Naive thymus-derived CD4-positive, alpha-beta T cell (primary cell): ENCODE results near the gene RIPOR3. TPM values are rescaled to one million over a fixed set of nuclear protein-coding genes. Genes with fewer than 3 reads are reported as not detected.
A peak's percentile ranks its signal among the peaks of the same experiment; 100 is the strongest.

Source experiments
- ATAC-seq: fragments of 150-1000 bp; cut with Tn5 transposase; 2 replicates; pipeline ENCODE4 v1.10.0; 2021; ENCODE audit warnings: mild to moderate bottlenecking, moderate library complexity
- CTCF ChIA-PET: fragments of 350-600 bp; sonication (Branson Sonifier 250); formaldehyde crosslinking; loops from one replicate; lab custom pipeline; 2021; ENCODE audit warnings: antibody characterized with exemption; lab: Charles Lee
- POLR2A ChIA-PET: fragments of 350-600 bp; sonication (Branson Sonifier 250); formaldehyde crosslinking; loops from one replicate; lab custom pipeline; 2021; ENCODE audit warnings: antibody characterized with exemption, inconsistent platforms; lab: Charles Lee
- DNase-seq, 9 donors: peaks; one replicate each; pipeline versions ENCODE4 v3.0.0 to v3.0.0-alpha.2; 2020 to 2022; ENCODE audit warnings: mixed read lengths in 1 of 9
- H3K27ac ChIP-seq: one replicate; pipeline ENCODE4 v1.7.0; 2013; ENCODE audit warnings: mild to moderate bottlenecking, low read depth, low read length, moderate library complexity
- H3K27me3 ChIP-seq, 2 donors: one replicate each; pipeline ENCODE4 v1.7.0; 2013; ENCODE audit warnings: low read length in 2 of 2, mild to moderate bottlenecking in 2 of 2, moderate library complexity in 2 of 2; ENCODE audit not compliant: control insufficient read depth in 2 of 2, insufficient read depth in 2 of 2
- H3K36me3 ChIP-seq, 3 experiments: 1 replicate in 2 of 3; 2 replicates in 1 of 3; pipeline ENCODE4 v1.7.0; 2013; ENCODE audit warnings: low read length in 3 of 3, mild to moderate bottlenecking in 3 of 3, moderate library complexity in 1 of 3; ENCODE audit not compliant: insufficient read depth in 3 of 3, control insufficient read depth in 2 of 3
- H3K4me1 ChIP-seq, 2 donors: one replicate each; pipeline ENCODE4 v1.7.0; 2013; ENCODE audit warnings: low read length in 2 of 2, mild to moderate bottlenecking in 2 of 2, moderate library complexity in 1 of 2; ENCODE audit not compliant: control insufficient read depth in 2 of 2, insufficient read depth in 2 of 2
- H3K4me3 ChIP-seq: 2 replicates; pipeline ENCODE4 v1.7.0; 2013; ENCODE audit warnings: mild to moderate bottlenecking, low read length
- H3K9me3 ChIP-seq, 3 experiments: 1 replicate in 2 of 3; 2 replicates in 1 of 3; pipeline ENCODE4 v1.7.0; 2013; ENCODE audit warnings: low read length in 3 of 3; ENCODE audit not compliant: control insufficient read depth in 2 of 3
- H3K27ac Mint-ChIP-seq, 9 donors: one replicate each; pipeline ENCODE4 v1.8.0; 2020 to 2022; ENCODE audit warnings: mixed read lengths in 9 of 9, mild to moderate bottlenecking in 8 of 9, moderate library complexity in 5 of 9, inconsistent platforms in 2 of 9
- H3K27me3 Mint-ChIP-seq, 5 donors: one replicate each; pipeline ENCODE4 v1.8.0; 2021 to 2022; ENCODE audit warnings: mixed read lengths in 5 of 5, mild to moderate bottlenecking in 1 of 5
- H3K36me3 Mint-ChIP-seq, 5 donors: one replicate each; pipeline ENCODE4 v1.8.0; 2020 to 2022; ENCODE audit warnings: mixed read lengths in 5 of 5, mild to moderate bottlenecking in 3 of 5, inconsistent platforms in 1 of 5
- H3K4me1 Mint-ChIP-seq, 7 donors: one replicate each; pipeline ENCODE4 v1.8.0; 2020 to 2022; ENCODE audit warnings: mixed read lengths in 7 of 7, mild to moderate bottlenecking in 3 of 7, inconsistent platforms in 1 of 7
- H3K4me3 Mint-ChIP-seq, 10 donors: one replicate each; pipeline ENCODE4 v1.8.0; 2020 to 2022; ENCODE audit warnings: mild to moderate bottlenecking in 10 of 10, mixed read lengths in 10 of 10, moderate library complexity in 6 of 10, inconsistent platforms in 2 of 10
- H3K9me3 Mint-ChIP-seq, 11 donors: one replicate each; pipeline ENCODE4 v1.8.0; 2020 to 2022; ENCODE audit warnings: mixed read lengths in 11 of 11, mild to moderate bottlenecking in 4 of 11, inconsistent platforms in 1 of 11, moderate library complexity in 1 of 11
- intact Hi-C, 2 donors: fragments of 100-400 bp; cut with micrococcal nuclease; formaldehyde crosslinking; loops; one replicate each; pipeline ENCODE4 v1.15.1; 2023
- polyA plus RNA-seq, 2 donors: library from polyadenylated mRNA; unstranded; fragments of 300-500 nt; fragmentation: Illumina TruSeq; gene quantifications; one replicate each; pipeline ENCODE4 v1.2.3, GENCODE V29; 2021
- total RNA-seq, 6 experiments: library from RNA in 5 of 6; stranded (reverse) in 5 of 6; gene quantifications; 1 replicate in 5 of 6; 2 replicates in 1 of 6; pipeline ENCODE4 v1.2.3 and lab custom pipeline; 2021 to 2026

Gene RIPOR3
- total and polyA plus RNA-seq, 7 experiments from 2014 or later: 0.27 to 1.7 (median 0.80) TPM; not detected in 3

DNA sequence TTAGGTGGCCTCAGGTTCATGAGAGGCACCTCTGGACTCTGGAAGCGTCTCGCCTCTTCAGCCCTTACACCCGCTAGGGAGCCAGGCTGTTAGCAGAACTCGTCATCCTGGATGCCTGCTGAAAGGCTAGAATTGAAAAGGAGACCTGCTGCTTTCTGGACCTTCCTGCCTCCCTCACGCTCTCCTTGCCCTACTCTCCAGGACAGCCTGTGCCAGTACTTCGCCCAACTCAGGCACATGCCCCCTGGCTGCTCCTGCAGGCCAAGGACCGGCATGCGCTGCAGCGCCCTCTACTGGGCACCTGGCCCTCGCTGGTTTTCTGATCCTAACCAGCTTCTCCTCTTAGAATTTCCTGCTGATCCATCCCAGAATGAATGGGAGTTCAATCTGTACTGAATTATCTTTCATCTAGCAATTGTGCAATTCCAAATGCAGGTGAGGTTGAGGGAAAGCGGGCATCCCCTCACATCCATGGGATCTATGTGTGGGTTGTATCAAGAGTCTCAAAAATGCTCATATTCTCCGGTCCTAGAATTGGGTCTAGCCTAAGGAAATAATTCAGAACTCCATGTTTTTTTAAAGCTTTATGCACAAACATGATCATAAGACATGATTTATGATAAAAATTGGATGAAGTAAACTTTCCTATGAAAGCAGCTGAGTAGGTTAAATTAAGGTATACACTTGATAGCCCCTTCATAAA lies 103.2 kb downstream of the RIPOR3 start:
- POLR2A ChIA-PET: interaction anchor here (0.6 kb wide), 2 partner anchors 78 to 1664 kb away, joined by 3 read pairs; partner anchors contain the start of gene PTPN1

GRCh38 chr20:50587291-50587961 lies 103.9 kb downstream of the RIPOR3 start:
- no peaks in the 10 kb centered on the region for H3K9me3 Mint-ChIP-seq
- peaks cover 0 to 5% (median 2%) of the 10 kb centered on the region in 7 donors for H3K4me1 Mint-ChIP-seq
- H3K27ac Mint-ChIP-seq: peak overlapping the region in 1 of 9 donors; percentile 14
- peaks cover 3 to 59% (median 12%) of the 10 kb centered on the region in 3 experiments for H3K36me3 ChIP-seq
- no peak overlapping the region for H3K27ac ChIP-seq
- H3K4me3 Mint-ChIP-seq: no peak overlapping the region
- ATAC-seq: no peak
- POLR2A ChIA-PET: interaction anchor here (0.7 kb wide), 2 partner anchors 116 to 164 kb away, joined by 3 read pairs; no protein-coding TSS in a partner anchor
- no peak for DNase-seq
- H3K27me3 ChIP-seq: no peaks in the 10 kb centered on the region
- CTCF ChIA-PET: interaction anchor here (0.7 to 1.7 kb wide), 5 partner anchors 9 to 399 kb away, joined by 3 to 10 read pairs (median 4); no protein-coding TSS in a partner anchor
- H3K36me3 Mint-ChIP-seq: peaks cover 4 to 13% (median 7%) of the 10 kb centered on the region in 5 donors
- intact Hi-C loops: loop anchor here in 1 of 2 donors (5.0 kb wide), 1 partner anchor 160 kb away; no protein-coding TSS in a partner anchor
- H3K4me3 ChIP-seq: no peak overlapping the region
- no peaks in the 10 kb centered on the region for H3K27me3 Mint-ChIP-seq
- H3K4me1 ChIP-seq: no peaks in the 10 kb centered on the region
- no peaks in the 10 kb centered on the region for H3K9me3 ChIP-seq

More for the DNA sequence above, 103.2 kb downstream of the RIPOR3 start:
- Histone ChIP-seq H3K4me3 (no peak overlapping the region), H3K36me3 (peaks cover 3 to 51% (median 10%) of the 10 kb centered on the region in 3 experiments), H3K27me3 (no peaks in the 10 kb centered on the region), H3K4me1 (no peaks in the 10 kb centered on the region), H3K9me3 (no peaks in the 10 kb centered on the region), H3K27ac (no peak overlapping the region)
- H3K27me3 Mint-ChIP-seq: no peaks in the 10 kb centered on the region
- intact Hi-C loops: loop anchor here in 1 of 2 donors (5.0 kb wide), 1 partner anchor 159 kb away; no protein-coding TSS in a partner anchor
- H3K27ac Mint-ChIP-seq: peak overlapping the region in 6 of 9 donors; percentile 4 to 80 (median 24)
- no peaks in the 10 kb centered on the region for H3K9me3 Mint-ChIP-seq
- CTCF ChIA-PET: interaction anchor here (0.8 to 1.7 kb wide), 7 partner anchors 9 to 110 kb away, joined by 3 to 10 read pairs (median 4); no protein-coding TSS in a partner anchor
- ATAC-seq: peak; percentile 88
- H3K4me1 Mint-ChIP-seq: peaks cover 0 to 5% (median 2%) of the 10 kb centered on the region in 7 donors
- H3K4me3 Mint-ChIP-seq: peak overlapping the region in 1 of 10 donors; percentile 23
- DNase-seq: peak; percentile 45 to 78 (median 66)
- peaks cover 4 to 13% (median 4%) of the 10 kb centered on the region in 5 donors for H3K36me3 Mint-ChIP-seq

DNA sequence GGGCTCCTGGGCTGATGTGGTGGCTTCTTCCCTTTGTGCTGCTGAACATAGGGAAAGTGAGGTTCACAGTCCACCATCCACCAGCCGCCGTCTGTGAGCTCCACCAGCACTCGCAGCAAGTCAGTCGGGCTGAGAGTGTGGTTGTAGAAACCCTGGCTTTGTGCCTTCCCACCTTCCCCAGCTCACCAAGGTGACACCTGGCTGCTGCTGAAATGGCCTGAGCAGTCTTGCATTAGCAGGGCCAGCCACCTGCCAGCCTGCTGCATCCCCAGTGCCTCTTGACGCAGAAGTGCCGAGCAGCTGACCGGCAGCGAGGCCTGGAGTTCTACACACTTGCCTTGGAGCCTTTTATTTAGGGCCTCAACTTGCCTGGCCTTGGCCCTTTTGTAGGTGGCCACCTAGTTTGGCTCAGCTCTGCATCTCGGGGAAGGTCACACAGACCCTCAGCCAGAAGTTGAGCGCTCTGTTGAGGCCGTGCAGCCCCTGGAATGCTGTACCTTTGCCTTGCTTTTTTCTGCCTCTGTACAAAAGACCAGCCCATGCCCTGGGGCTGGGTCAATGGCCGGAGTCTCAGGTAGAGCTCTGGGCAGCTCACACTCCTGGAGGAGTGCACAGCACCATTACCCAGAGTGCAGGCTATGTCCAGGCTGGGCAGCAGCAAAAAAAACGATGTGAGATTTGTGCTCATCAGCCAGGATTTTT lies 104.7 kb downstream of the RIPOR3 start:
- Mint-ChIP-seq H3K4me3 (no peak overlapping the region), H3K9me3 (no peaks in the 10 kb centered on the region), H3K27me3 (no peaks in the 10 kb centered on the region), H3K27ac (peak overlapping the region in 2 of 9 donors; percentile 14 to 65), H3K36me3 (peaks cover 4 to 18% (median 7%) of the 10 kb centered on the region in 5 donors), H3K4me1 (peaks cover 0 to 5% (median 2%) of the 10 kb centered on the region in 7 donors)
- Histone ChIP-seq H3K9me3 (no peaks in the 10 kb centered on the region), H3K27me3 (no peaks in the 10 kb centered on the region), H3K4me3 (no peak overlapping the region), H3K27ac (no peak overlapping the region), H3K4me1 (no peaks in the 10 kb centered on the region), H3K36me3 (peaks cover 3 to 66% (median 12%) of the 10 kb centered on the region in 3 experiments)
- intact Hi-C loops: loop anchor here in 1 of 2 donors (5.0 kb wide), 1 partner anchor 161 kb away; no protein-coding TSS in a partner anchor
- ChIA-PET POLR2A (interaction anchor here (0.7 kb wide), 2 partner anchors 116 to 163 kb away, joined by 3 read pairs; no protein-coding TSS in a partner anchor), CTCF (interaction anchor here (0.6 to 1.7 kb wide), 4 partner anchors 82 to 398 kb away, joined by 3 to 4 read pairs (median 4); no protein-coding TSS in a partner anchor)
- DNase-seq (no peak), ATAC-seq (no peak)

DNA sequence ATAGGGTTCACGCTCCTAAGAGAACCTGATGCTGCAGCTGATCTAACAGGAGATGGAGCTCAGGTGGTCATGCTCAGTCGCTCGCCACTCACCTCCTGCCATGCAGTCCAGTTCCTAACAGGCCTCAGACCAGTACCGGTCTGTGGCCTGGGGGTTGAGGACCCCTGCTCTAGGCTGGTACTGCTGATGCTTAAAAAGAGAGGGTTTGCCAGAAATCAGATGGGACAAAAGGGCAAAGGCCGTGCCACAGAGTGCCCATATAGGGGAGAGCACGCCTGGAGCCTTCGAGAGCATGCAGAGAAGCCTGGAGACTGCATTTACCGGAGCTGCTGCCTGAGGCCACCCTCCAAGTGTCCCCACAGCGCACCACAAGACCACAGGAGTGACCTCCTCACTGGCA lies 105.7 kb downstream of the RIPOR3 start:
- no peak for DNase-seq
- Histone ChIP-seq H3K9me3 (no peaks in the 10 kb centered on the region), H3K27ac (no peak overlapping the region), H3K4me1 (no peaks in the 10 kb centered on the region), H3K36me3 (peaks cover 11 to 76% (median 12%) of the 10 kb centered on the region in 3 experiments), H3K27me3 (no peaks in the 10 kb centered on the region), H3K4me3 (no peak overlapping the region)
- POLR2A ChIA-PET: interaction anchor here (0.7 kb wide), 2 partner anchors 19 to 20 kb away, joined by 3 read pairs; no protein-coding TSS in a partner anchor
- H3K36me3 Mint-ChIP-seq: peaks cover 5 to 20% (median 9%) of the 10 kb centered on the region in 5 donors
- CTCF ChIA-PET: interaction anchor here (0.7 to 2.2 kb wide), 3 partner anchors 10 to 400 kb away, joined by 3 to 7 read pairs (median 6); no protein-coding TSS in a partner anchor
- no peaks in the 10 kb centered on the region for H3K27me3 Mint-ChIP-seq
- H3K9me3 Mint-ChIP-seq: no peaks in the 10 kb centered on the region
- H3K4me1 Mint-ChIP-seq: peaks cover 0 to 5% (median 2%) of the 10 kb centered on the region in 7 donors
- intact Hi-C loops: loop anchor here in 1 of 2 donors (5.0 kb wide), 1 partner anchor 162 kb away; no protein-coding TSS in a partner anchor
- peak overlapping the region in 3 of 9 donors; percentile 17 to 75 (median 60) for H3K27ac Mint-ChIP-seq
- ATAC-seq: no peak
- H3K4me3 Mint-ChIP-seq: no peak overlapping the region

DNA sequence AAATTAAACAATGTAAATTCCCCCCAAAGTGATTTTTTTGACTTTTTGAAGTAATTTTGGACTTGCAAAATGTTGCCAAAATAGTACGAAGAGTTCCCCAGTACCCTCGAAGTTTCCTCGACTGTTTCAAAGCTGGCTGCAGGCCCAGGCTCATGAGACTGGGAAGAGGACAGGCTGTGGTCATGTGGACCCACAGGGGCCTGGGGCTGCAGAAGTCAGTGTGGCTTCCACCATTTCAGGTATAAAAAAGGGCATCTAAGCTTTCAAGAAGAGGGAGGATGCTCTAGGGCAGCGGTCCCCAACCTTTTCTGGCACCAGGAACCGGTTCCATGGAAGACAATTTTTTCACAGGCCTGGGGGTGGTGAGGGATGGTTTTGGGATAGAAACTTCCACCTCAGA lies 106.1 kb downstream of the RIPOR3 start:
- H3K9me3 ChIP-seq: no peaks in the 10 kb centered on the region
- peaks cover 15 to 81% (median 15%) of the 10 kb centered on the region in 3 experiments for H3K36me3 ChIP-seq
- H3K27ac ChIP-seq: no peak overlapping the region
- no peaks in the 10 kb centered on the region for H3K27me3 ChIP-seq
- H3K4me3 Mint-ChIP-seq: no peak overlapping the region
- no peaks in the 10 kb centered on the region for H3K4me1 ChIP-seq
- H3K9me3 Mint-ChIP-seq: no peaks in the 10 kb centered on the region
- ATAC-seq: no peak
- DNase-seq: no peak
- peak overlapping the region in 3 of 9 donors; percentile 17 to 75 (median 60) for H3K27ac Mint-ChIP-seq
- ChIA-PET POLR2A (interaction anchor here (0.6 to 0.7 kb wide), 3 partner anchors 18 to 320 kb away, joined by 3 read pairs; no protein-coding TSS in a partner anchor), CTCF (interaction anchor here (0.7 to 2.2 kb wide), 4 partner anchors 9 to 400 kb away, joined by 3 to 7 read pairs (median 4); no protein-coding TSS in a partner anchor)
- intact Hi-C loops: loop anchor here in 1 of 2 donors (5.0 kb wide), 1 partner anchor 162 kb away; no protein-coding TSS in a partner anchor
- H3K4me1 Mint-ChIP-seq: peaks cover 0 to 8% (median 4%) of the 10 kb centered on the region in 7 donors
- H3K27me3 Mint-ChIP-seq: no peaks in the 10 kb centered on the region
- H3K36me3 Mint-ChIP-seq: peaks cover 9 to 25% (median 13%) of the 10 kb centered on the region in 5 donors
- no peak overlapping the region for H3K4me3 ChIP-seq
